GM12865 (cell line): ENCODE measurements around the gene C1orf21.

ENCODE experiments used
- DNase-seq: peaks from one replicate; pipeline ENCODE4 v3.0.0; 2010; ENCODE audit warnings: low read depth
- H3K4me3 ChIP-seq: 2 replicates; pipeline ENCODE4 v1.5.1; 2011; ENCODE audit warnings: mild to moderate bottlenecking, low read depth, low read length, control low read depth
- TF ChIP-seq, protein P1 (sequence below): IDR thresholded peaks from 2 replicates; pipeline ENCODE4 v1.5.1; 2011; ENCODE audit warnings: low read length, control low read depth, low read depth, inconsistent platforms; ENCODE audit not compliant: insufficient read depth; ENCODE audit errors: missing control alignments

Gene C1orf21

DNA sequence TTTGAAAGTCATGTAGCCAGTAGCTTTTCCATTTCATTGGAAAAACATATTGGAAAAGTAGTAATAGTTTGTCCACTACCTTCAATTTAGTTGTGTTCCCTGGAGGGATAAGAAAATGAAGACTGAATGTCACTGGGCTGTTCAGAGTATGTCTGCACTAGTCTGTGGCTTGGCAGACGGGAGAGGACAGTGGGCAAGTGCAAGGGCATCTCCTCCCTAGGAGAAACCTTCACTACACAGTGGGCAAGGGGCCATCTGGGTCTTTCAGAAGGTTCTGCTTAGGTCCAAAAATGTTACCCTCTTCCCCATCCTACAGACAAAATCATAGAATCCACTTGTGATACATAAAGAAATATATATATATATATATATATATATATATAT, 118.1 kb downstream of the C1orf21 start:
- no peak for DNase-seq
- H3K4me3 ChIP-seq: no peak overlapping the region
- TF ChIP-seq, protein P1, sequence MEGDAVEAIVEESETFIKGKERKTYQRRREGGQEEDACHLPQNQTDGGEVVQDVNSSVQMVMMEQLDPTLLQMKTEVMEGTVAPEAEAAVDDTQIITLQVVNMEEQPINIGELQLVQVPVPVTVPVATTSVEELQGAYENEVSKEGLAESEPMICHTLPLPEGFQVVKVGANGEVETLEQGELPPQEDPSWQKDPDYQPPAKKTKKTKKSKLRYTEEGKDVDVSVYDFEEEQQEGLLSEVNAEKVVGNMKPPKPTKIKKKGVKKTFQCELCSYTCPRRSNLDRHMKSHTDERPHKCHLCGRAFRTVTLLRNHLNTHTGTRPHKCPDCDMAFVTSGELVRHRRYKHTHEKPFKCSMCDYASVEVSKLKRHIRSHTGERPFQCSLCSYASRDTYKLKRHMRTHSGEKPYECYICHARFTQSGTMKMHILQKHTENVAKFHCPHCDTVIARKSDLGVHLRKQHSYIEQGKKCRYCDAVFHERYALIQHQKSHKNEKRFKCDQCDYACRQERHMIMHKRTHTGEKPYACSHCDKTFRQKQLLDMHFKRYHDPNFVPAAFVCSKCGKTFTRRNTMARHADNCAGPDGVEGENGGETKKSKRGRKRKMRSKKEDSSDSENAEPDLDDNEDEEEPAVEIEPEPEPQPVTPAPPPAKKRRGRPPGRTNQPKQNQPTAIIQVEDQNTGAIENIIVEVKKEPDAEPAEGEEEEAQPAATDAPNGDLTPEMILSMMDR: no peak

- no peak overlapping the region for H3K4me3 ChIP-seq
- no peak for DNase-seq
- TF ChIP-seq, protein P1: no peak
Observed at GRCh38 chr1:184506481-184506880, 119.7 kb downstream of the C1orf21 start.

DNA sequence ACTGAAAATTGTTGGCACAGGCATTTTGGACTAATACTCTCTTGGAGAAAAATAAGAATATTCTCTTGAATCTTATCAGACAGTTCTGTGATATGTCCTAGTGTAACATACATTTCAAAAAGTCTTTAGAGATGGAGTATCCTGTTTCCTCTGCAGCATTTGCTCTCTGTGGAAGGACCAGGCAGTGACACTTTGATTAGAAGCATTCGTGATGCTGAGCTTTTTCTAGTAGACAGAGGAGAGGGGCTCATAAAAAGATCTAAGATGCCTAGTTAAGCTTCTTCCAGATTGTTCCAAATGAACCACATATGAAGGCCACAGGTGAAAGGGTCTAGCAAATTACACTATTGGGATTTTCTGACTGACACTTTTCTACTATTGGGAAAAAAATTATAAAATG, 120.3 kb downstream of the C1orf21 start:
- H3K4me3 ChIP-seq: no peak overlapping the region
- DNase-seq: no peak
- TF ChIP-seq, protein P1: no peak

DNA sequence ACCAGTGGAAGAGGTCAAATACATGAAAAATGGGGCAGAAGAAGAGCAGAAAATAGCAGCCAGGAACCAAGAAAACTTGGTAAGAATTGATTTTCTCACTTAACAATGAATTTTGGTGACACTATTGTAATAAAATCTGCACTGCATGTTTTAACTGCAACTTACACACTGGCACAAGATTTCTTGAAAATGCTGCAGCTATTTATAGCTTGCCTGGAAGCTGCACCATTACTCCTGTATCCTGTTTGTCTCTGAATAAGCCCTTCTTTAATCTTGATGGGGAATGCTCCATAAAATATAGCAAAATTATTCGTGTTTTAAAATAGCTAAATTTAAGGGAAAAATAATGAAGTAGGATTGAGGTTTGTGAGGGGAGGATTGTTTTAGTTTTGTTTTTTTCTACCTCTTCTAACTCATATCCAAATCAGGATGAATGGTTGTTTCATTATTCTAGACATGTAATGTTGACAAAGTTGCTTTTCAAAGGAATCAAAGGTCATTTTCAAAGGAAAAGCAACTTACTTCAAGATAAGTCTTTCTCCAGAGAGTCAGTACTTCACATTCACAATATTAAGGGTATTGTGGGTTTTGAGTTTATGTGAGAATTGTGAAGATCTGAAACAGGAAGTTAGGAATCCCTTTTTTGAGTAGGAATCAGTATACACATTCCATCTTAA, 120.9 kb downstream of the C1orf21 start:
- no peak overlapping the region for H3K4me3 ChIP-seq
- TF ChIP-seq, protein P1: no peak
- DNase-seq: no peak

DNA sequence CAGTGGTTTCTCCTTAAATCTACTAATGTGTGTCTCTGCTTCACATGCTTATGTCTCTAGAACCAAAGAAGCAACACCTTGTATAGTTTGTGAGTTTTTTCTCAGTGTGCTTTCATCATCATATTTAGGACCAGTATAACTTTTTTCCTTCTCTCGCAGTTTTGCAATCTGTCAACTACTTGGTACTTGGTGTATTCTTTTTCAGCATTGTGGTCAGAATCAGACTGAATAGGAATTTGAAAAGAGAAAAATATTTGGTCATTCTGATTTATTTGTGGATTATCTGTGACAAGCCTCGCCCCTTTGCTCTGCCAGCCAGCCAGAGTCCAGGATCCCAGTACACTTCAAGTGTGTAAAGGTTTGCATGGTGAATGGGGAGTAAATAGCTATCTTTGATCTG, 122.3 kb downstream of the C1orf21 start:
- TF ChIP-seq, protein P1: no peak

GRCh38 chr1:184510110-184510509, 123.3 kb downstream of the C1orf21 start:
- H3K4me3 ChIP-seq: no peak overlapping the region
- TF ChIP-seq, protein P1: no peak
- DNase-seq: no peak

More for the DNA sequence above, 122.3 kb downstream of the C1orf21 start:
- no peak for DNase-seq
- H3K4me3 ChIP-seq: no peak overlapping the region

DNA sequence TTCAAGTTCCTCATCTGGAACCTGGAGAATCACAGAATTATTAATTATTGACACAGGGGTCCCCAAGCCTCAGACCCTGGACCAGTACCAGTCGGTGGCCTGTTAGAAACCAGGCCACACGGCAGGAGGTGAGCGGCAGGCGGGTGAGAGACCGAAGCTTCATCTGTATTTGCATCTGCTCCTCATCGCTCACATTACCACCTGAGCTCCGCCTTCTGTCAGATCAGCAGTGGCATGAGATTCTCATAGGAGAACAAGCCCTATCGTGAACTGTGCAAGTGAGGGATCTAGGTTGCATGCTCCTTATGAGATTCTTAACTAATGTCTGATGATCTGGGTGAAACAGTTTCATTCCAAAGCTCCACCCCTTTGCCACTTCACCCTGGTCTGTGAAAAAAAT, 125.9 kb downstream of the C1orf21 start:
- H3K4me3 ChIP-seq: no peak overlapping the region
- TF ChIP-seq, protein P1: no peak
- no peak for DNase-seq
